Measurements from ENCODE around the gene ITGA3. TPM values are rescaled to one million over a fixed set of nuclear protein-coding genes. Genes with fewer than 3 reads are reported as not detected.

Gene ITGA3
- total and polyA plus RNA-seq, 2 of the 13 experiments (the other 11 are each of a cell fraction or from before 2014, with no cell fraction given): 0.48 to 0.69 TPM

DNA sequence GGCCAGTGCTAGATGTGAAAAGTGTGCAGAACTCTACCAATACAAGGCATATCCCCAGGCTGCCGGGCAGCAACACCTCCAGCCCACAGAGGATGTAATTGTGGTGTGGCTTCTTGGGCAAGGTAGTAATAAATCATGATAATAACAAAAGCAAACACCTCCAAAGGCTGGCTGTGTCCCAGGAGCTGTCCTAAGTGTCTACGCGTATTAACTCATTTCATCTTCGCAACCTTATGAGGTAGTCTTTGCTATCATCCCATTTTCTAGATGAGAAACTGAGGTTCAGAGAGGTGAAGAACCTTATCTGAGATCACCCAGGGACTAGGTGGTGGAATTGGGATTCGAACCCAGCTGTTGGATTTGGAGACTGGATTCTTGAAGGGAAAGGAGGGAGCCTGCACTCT lies 44.6 kb downstream of the ITGA3 start:
- in situ Hi-C loops (cut with HindIII; ENCODE audit: extremely low pct_ligation_motif_present, low pct_unique_long_range_greater_than_20kb) (no loop called here), intact Hi-C loops (cut with micrococcal nuclease; ENCODE audit: unreplicated experiment) (no loop called here)
- H3K4me1 ChIP-seq (ENCODE audit: insufficient read depth, low read length): peaks cover 51% of the 10 kb centered on the region
- peaks cover 0 to 4% of the 10 kb centered on the region in 2 experiments; a peak in 1 of 5 replicates for H3K36me3 ChIP-seq (replicated peaks in 1 of 2; ENCODE audit: control insufficient read depth in 1 of 2, insufficient read depth in 2 of 2, low read length in 2 of 2)
- no peak for FAIRE-seq
- H3K4me3 ChIP-seq (replicated peaks in 1 of 3; ENCODE audit: insufficient read depth in 1 of 3, low read depth in 2 of 3, low read length in 3 of 3): no peak overlapping the region
- no peak for TF ChIP-seq ZNF558 (CRISPR knock-in tag; IDR thresholded peaks at IDR 0.05; ENCODE audit: borderline replicate concordance)
- peak; percentile 86 for TF ChIP-seq ZNF629 (CRISPR knock-in tag; conservative IDR thresholded peaks at IDR 0.05)
- TF ChIP-seq ZMYM3 (CRISPR knock-in tag; IDR thresholded peaks at IDR 0.05): 0 out of 2 replicates have a peak, but pooled peaks have one; percentile 16
- TF ChIP-seq, protein P1, sequence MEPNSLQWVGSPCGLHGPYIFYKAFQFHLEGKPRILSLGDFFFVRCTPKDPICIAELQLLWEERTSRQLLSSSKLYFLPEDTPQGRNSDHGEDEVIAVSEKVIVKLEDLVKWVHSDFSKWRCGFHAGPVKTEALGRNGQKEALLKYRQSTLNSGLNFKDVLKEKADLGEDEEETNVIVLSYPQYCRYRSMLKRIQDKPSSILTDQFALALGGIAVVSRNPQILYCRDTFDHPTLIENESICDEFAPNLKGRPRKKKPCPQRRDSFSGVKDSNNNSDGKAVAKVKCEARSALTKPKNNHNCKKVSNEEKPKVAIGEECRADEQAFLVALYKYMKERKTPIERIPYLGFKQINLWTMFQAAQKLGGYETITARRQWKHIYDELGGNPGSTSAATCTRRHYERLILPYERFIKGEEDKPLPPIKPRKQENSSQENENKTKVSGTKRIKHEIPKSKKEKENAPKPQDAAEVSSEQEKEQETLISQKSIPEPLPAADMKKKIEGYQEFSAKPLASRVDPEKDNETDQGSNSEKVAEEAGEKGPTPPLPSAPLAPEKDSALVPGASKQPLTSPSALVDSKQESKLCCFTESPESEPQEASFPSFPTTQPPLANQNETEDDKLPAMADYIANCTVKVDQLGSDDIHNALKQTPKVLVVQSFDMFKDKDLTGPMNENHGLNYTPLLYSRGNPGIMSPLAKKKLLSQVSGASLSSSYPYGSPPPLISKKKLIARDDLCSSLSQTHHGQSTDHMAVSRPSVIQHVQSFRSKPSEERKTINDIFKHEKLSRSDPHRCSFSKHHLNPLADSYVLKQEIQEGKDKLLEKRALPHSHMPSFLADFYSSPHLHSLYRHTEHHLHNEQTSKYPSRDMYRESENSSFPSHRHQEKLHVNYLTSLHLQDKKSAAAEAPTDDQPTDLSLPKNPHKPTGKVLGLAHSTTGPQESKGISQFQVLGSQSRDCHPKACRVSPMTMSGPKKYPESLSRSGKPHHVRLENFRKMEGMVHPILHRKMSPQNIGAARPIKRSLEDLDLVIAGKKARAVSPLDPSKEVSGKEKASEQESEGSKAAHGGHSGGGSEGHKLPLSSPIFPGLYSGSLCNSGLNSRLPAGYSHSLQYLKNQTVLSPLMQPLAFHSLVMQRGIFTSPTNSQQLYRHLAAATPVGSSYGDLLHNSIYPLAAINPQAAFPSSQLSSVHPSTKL (CRISPR knock-in tag; IDR thresholded peaks at IDR 0.05): no peak
- no peak for TF ChIP-seq ZFP36L2 (CRISPR knock-in tag; IDR thresholded peaks at IDR 0.05)
- no peaks in the 10 kb centered on the region for H4K20me1 ChIP-seq (ENCODE audit: insufficient read depth, low read length)
- no peak for ATAC-seq
- H3K9ac ChIP-seq (ENCODE audit: insufficient read depth, low read depth, low read length): no peak overlapping the region
- peak overlapping the region; percentile 68 for H3K27ac ChIP-seq (ENCODE audit: extremely low read length, insufficient read depth, low read length)
- no peak overlapping the region for H2AFZ ChIP-seq (ENCODE audit: low read length)
- WGBS (ENCODE audit: low lambda C conversion rate): 83% methylated on average over 5 of the region's 5 CpGs
- H3K9me3 ChIP-seq (ENCODE audit: low read length): no peaks in the 10 kb centered on the region
- H3K27me3 ChIP-seq (ENCODE audit: control insufficient read depth in 1 of 2, insufficient read depth in 2 of 2, low read length in 2 of 2): no peaks in the 10 kb centered on the region
- ChIA-PET POLR2A (no interaction called here), CTCF (ENCODE audit: low intra/inter-chr PET ratio, low total read pairs) (no interaction called here)
- no peak for DNase-seq (ENCODE audit: low spot score)
- peaks cover 6% of the 10 kb centered on the region for H3K79me2 ChIP-seq (ENCODE audit: insufficient read depth, low read length)
- H3K4me2 ChIP-seq (ENCODE audit: low read depth, low read length): no peak overlapping the region
- no TSS peak for BruUV-seq (replicated peaks)
